T follicular helper cell (primary cell): ENCODE data around the gene INAFM1.
"Not testable (repeated sequence)": the region's sequence is repeated elsewhere in the genome, so short reads cannot be mapped to it uniquely, and the experiment has no call there.

Experiments
- DNase-seq: peaks from one replicate; pipeline ENCODE4 v3.0.0-alpha.2; 2020; ENCODE audit warnings: low read depth

The INAFM1 gene

GRCh38 chr19:47240996-47241918, 33.4 kb upstream of the INAFM1 start:
- peak; percentile 90 for DNase-seq

- no peak for DNase-seq
These were observed 32.6 kb upstream of the INAFM1 start for GRCh38 chr19:47241919-47242577.

- no peak for DNase-seq
These were observed 31.3 kb upstream of the INAFM1 start for GRCh38 chr19:47243364-47243775.

- peak; percentile 77 for DNase-seq
These were observed 30.7 kb upstream of the INAFM1 start for GRCh38 chr19:47243776-47244547.

- peak; percentile 68 for DNase-seq
These were observed 27.2 kb upstream of the INAFM1 start for GRCh38 chr19:47247308-47247990.

GRCh38 chr19:47253016-47253415, 21.7 kb upstream of the INAFM1 start:
- DNase-seq: not testable (repeated sequence)

GRCh38 chr19:47253467-47253881, 21.2 kb upstream of the INAFM1 start:
- no peak for DNase-seq

GRCh38 chr19:47253970-47254369, 20.7 kb upstream of the INAFM1 start:
- DNase-seq: no peak

- DNase-seq: no peak
These were observed 18.6 kb upstream of the INAFM1 start, which contains the start of gene CCDC9 for GRCh38 chr19:47255879-47256692. CCDC9 (plus strand) TSS chr19:47256525; CDS start chr19:47258401, 1,876 bp downstream.

GRCh38 chr19:47256693-47257410, 17.8 kb upstream of the INAFM1 start:
- DNase-seq: peak; percentile 97

GRCh38 chr19:47257411-47258169, 17.1 kb upstream of the INAFM1 start:
- DNase-seq: no peak

GRCh38 chr19:47258434-47258833, 16.3 kb upstream of the INAFM1 start:
- no peak for DNase-seq

GRCh38 chr19:47258895-47259555, 15.7 kb upstream of the INAFM1 start:
- DNase-seq: no peak

- DNase-seq: no peak
These were observed 14.2 kb upstream of the INAFM1 start for GRCh38 chr19:47260476-47260875.

- DNase-seq: not testable (repeated sequence)
These were observed 12.5 kb upstream of the INAFM1 start for GRCh38 chr19:47261946-47262793.

- no peak for DNase-seq
These were observed 10.1 kb upstream of the INAFM1 start for GRCh38 chr19:47264629-47265028.

- DNase-seq: no peak
These were observed 8.2 kb upstream of the INAFM1 start for GRCh38 chr19:47266401-47266941.
